ENCODE data around the gene PRKCA.

DNA sequence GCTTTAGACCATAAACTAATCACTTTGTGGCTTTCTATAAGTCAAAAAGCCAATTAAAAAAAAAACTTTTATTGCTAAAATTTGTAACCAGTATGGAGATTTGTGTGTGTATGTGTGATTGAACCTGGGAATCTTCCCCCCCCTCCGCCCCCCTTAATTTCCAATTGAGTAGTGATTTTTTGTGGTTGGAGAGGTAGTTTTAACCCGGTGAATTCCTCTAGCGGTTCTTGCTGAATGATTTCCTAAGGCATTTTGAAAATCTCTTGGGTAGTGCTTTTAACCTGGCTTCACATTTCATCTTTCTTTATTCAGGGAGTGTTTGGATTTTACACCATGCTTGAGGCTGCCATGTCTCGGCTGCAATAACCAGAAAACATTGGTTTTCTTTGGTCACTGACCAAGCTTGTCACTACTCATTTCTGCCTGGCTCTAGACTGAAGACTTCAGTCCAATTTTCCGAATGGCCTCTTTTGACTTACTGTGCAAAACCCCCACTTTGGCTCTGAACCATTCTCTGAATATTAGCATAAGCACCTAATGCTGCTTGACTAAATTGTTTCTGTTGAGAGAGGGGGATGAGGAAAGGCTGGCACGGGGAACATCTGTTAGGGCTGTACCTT lies 35.6 kb downstream of the PRKCA start:
- no peak for TF ChIP-seq POLR2A (IDR thresholded peaks at IDR 0.05)
- no peak for TF ChIP-seq CTCF (IDR thresholded peaks at IDR 0.05)
- TF ChIP-seq POLR2AphosphoS5 (IDR thresholded peaks at IDR 0.05), result no peak

Measured in prostate gland (tissue), 2 donors.